Endodermal cell (in vitro differentiated cells): ENCODE measurements around the gene MTIF2. TPM values are rescaled to one million over a fixed set of nuclear protein-coding genes. Genes with fewer than 3 reads are reported as not detected.
A peak's percentile ranks its signal among the peaks of the same experiment; 100 is the strongest.
"Not testable (repeated sequence)": the region's sequence is repeated elsewhere in the genome, so short reads cannot be mapped to it uniquely, and the experiment has no call there.

ENCODE experiments used
- DNase-seq: peaks from one replicate; pipeline ENCODE4 v3.0.0-alpha.2; 2017
- H3K27ac ChIP-seq: 2 replicates; pipeline ENCODE4 v1.5.1; 2013; ENCODE audit warnings: mild to moderate bottlenecking, low read depth, low read length, moderate library complexity
- H3K27me3 ChIP-seq: 2 replicates; pipeline ENCODE4 v1.6.1; 2013; ENCODE audit warnings: mild to moderate bottlenecking, low read length, moderate library complexity; ENCODE audit not compliant: insufficient read depth, control insufficient read depth, poor library complexity, severe bottlenecking
- H3K36me3 ChIP-seq: 2 replicates; pipeline ENCODE4 v1.7.0; 2013; ENCODE audit warnings: mild to moderate bottlenecking, low read length, moderate library complexity; ENCODE audit not compliant: control insufficient read depth, insufficient read depth
- H3K4me1 ChIP-seq: one replicate; pipeline ENCODE4 v1.7.0; 2013; ENCODE audit warnings: low read length; ENCODE audit not compliant: control insufficient read depth, insufficient read depth
- H3K4me3 ChIP-seq: 2 replicates; pipeline ENCODE4 v1.5.1; 2013; ENCODE audit warnings: mild to moderate bottlenecking, low read length, moderate library complexity
- H3K9ac ChIP-seq: 2 replicates; pipeline ENCODE4 v1.6.1; 2013; ENCODE audit warnings: mild to moderate bottlenecking, low read length, moderate library complexity; ENCODE audit not compliant: poor library complexity, severe bottlenecking; ENCODE audit errors: extremely low read depth
- H3K9me3 ChIP-seq: 2 replicates; pipeline ENCODE4 v1.6.1; 2013; ENCODE audit warnings: mild to moderate bottlenecking, low read length, moderate library complexity; ENCODE audit not compliant: control insufficient read depth
- H3K27ac Mint-ChIP-seq: 2 replicates; pipeline ENCODE4 v1.8.0; 2020; ENCODE audit warnings: mixed read lengths
- H3K27me3 Mint-ChIP-seq: 2 replicates; pipeline ENCODE4 v1.8.0; 2021; ENCODE audit warnings: mild to moderate bottlenecking, mixed read lengths; ENCODE audit not compliant: insufficient read depth
- H3K36me3 Mint-ChIP-seq: 2 replicates; pipeline ENCODE4 v1.8.0; 2020; ENCODE audit warnings: low read depth, mixed read lengths
- H3K4me1 Mint-ChIP-seq: 2 replicates; pipeline ENCODE4 v1.8.0; 2020; ENCODE audit warnings: mixed read lengths
- H3K4me3 Mint-ChIP-seq: 2 replicates; pipeline ENCODE4 v1.8.0; 2020; ENCODE audit warnings: mild to moderate bottlenecking, moderate library complexity, mixed read lengths
- H3K9me3 Mint-ChIP-seq: 2 replicates; pipeline ENCODE4 v1.8.0; 2020; ENCODE audit warnings: mild to moderate bottlenecking, mixed read lengths
- CTCF ChIP-seq: fragments of 200-600 bp; sonication (generic); conservative IDR thresholded peaks from 2 replicates; pipeline ENCODE4 v1.5.0; 2021; ENCODE audit warnings: antibody characterized with exemption, mild to moderate bottlenecking
- WGBS, 2 experiments: methylation state at CpG; one replicate each; pipeline versions ENCODE4 v1.1.5 to v1.1.7; 2013; ENCODE audit warnings: missing lambda C conversion rate in 2 of 2, mixed read lengths in 1 of 2; ENCODE audit not compliant: insufficient coverage in 1 of 2, insufficient read length in 1 of 2; 5-methylcytosine and 5-hydroxymethylcytosine counted together
- total RNA-seq, 2 donors: library from RNA; stranded (reverse); fragmentation: NEBNext Ultra II Directional in 1 of 2; extraction: Animal tissue kit (Norgen Biotek cat#: 25700) in 1 of 2; gene quantifications; 2 replicates in 1 of 2; 3 replicates in 1 of 2; pipeline ENCODE4 v1.2.1, GENCODE V29; 2021

The MTIF2 gene
- total RNA-seq, 2 donors from 2014 or later: 30.7 to 35.3 TPM

GRCh38 chr2:55268288-55268906 is 634 bp downstream of the MTIF2 start:
- Mint-ChIP-seq H3K4me1 (peaks cover 1% of the 10 kb centered on the region), H3K27me3 (no peaks in the 10 kb centered on the region)
- DNase-seq: no peak

GRCh38 chr2:55259586-55259985 is 9.4 kb downstream of the MTIF2 start:
- H3K27ac Mint-ChIP-seq, H3K27me3 Mint-ChIP-seq: not testable (repeated sequence)

More at GRCh38 chr2:55268288-55268906, 634 bp downstream of the MTIF2 start:
- Histone ChIP-seq H3K4me3 (peak overlapping the region; percentile 94), H3K27ac (peak overlapping the region; percentile 12), H3K9ac (peak overlapping the region; percentile 83), H3K36me3 (peaks cover 19% of the 10 kb centered on the region), H3K27me3 (no peaks in the 10 kb centered on the region), H3K9me3 (no peaks in the 10 kb centered on the region), H3K4me1 (no peaks in the 10 kb centered on the region)
- Mint-ChIP-seq H3K9me3 (peaks cover 1% of the 10 kb centered on the region), H3K36me3 (peaks cover 21% of the 10 kb centered on the region), H3K27ac (peak overlapping the region; percentile 96), H3K4me3 (peak overlapping the region; percentile 93)
- TF ChIP-seq CTCF: no peak
- WGBS, 2 experiments: 21% methylated on average over 12 to 13 of the region's 13 CpGs

GRCh38 chr2:55252832-55253231 is 16.2 kb downstream of the MTIF2 start:
- H3K4me3 ChIP-seq: no peak overlapping the region
- no peaks in the 10 kb centered on the region for H3K27me3 ChIP-seq
- no peak overlapping the region for H3K27ac ChIP-seq
- H3K4me1 ChIP-seq: no peaks in the 10 kb centered on the region
- H3K27ac Mint-ChIP-seq: no peak overlapping the region
- no peak overlapping the region for H3K9ac ChIP-seq
- no peak for TF ChIP-seq CTCF
- H3K36me3 Mint-ChIP-seq: peaks cover 36% of the 10 kb centered on the region
- no peaks in the 10 kb centered on the region for H3K4me1 Mint-ChIP-seq
- no peak for DNase-seq
- H3K27me3 Mint-ChIP-seq: no peaks in the 10 kb centered on the region
- no peaks in the 10 kb centered on the region for H3K9me3 ChIP-seq
- 71 to 97% methylated on average over 1 to 3 of the region's 3 CpGs for WGBS, 2 experiments
- H3K4me3 Mint-ChIP-seq: no peak overlapping the region
- H3K36me3 ChIP-seq: peaks cover 58% of the 10 kb centered on the region
- H3K9me3 Mint-ChIP-seq: no peaks in the 10 kb centered on the region

More at GRCh38 chr2:55259586-55259985, 9.4 kb downstream of the MTIF2 start:
- H3K4me1 Mint-ChIP-seq, H3K4me1 ChIP-seq, H3K9me3 ChIP-seq, H3K4me3 ChIP-seq, H3K4me3 Mint-ChIP-seq, DNase-seq, H3K9ac ChIP-seq, H3K27me3 ChIP-seq, H3K9me3 Mint-ChIP-seq, H3K27ac ChIP-seq: not testable (repeated sequence)
- 98 to 100% methylated on average over 3 of the region's 3 CpGs for WGBS, 2 experiments
- peaks cover 59% of the 10 kb centered on the region for H3K36me3 ChIP-seq
- peaks cover 50% of the 10 kb centered on the region for H3K36me3 Mint-ChIP-seq
